D721Med (cell line): ENCODE results near the gene GPX2.

Experiments
- DNase-seq: peaks from one replicate; pipeline ENCODE4 v3.0.0; 2011; ENCODE audit warnings: low spot score; ENCODE audit not compliant: insufficient read length
- FAIRE-seq: peaks from 2 replicates; lab custom pipeline; 2011; peaks lifted over from hg19 to GRCh38; lab: Jason Lieb, UNC
- CTCF ChIP-seq: IDR thresholded peaks from 2 replicates; pipeline ENCODE4 v1.5.1; 2012; ENCODE audit warnings: mild to moderate bottlenecking, control low read depth; ENCODE audit not compliant: insufficient read depth; ENCODE audit errors: missing control alignments

GPX2 gene

GRCh38 chr14:64953661-64954060, 11.1 kb upstream of the GPX2 start:
- no peak for TF ChIP-seq CTCF
- FAIRE-seq = no peak
- DNase-seq = no peak

DNA sequence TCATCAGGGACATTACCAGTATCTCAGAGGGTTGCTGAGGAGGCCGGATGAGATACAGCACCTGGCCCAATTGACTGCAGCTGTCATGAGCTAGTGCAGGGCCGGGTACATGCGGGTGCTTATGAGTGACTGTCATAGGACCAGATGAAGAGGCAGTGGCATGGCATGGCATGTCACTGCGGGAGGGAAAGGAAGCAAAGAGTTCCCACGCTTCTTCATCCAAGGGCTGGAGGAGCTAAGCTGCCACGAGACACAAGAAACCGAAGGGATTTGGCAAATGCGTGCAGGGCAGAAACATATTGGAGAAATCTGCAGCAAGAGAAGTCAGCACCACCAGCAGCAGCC, 10.7 kb upstream of the GPX2 start:
- FAIRE-seq (no peak), DNase-seq (no peak)
- TF ChIP-seq CTCF = no peak

- DNase-seq (no peak), FAIRE-seq (no peak)
- no peak for TF ChIP-seq CTCF
Observed at GRCh38 chr14:64952598-64953309, 10.2 kb upstream of the GPX2 start.

DNA sequence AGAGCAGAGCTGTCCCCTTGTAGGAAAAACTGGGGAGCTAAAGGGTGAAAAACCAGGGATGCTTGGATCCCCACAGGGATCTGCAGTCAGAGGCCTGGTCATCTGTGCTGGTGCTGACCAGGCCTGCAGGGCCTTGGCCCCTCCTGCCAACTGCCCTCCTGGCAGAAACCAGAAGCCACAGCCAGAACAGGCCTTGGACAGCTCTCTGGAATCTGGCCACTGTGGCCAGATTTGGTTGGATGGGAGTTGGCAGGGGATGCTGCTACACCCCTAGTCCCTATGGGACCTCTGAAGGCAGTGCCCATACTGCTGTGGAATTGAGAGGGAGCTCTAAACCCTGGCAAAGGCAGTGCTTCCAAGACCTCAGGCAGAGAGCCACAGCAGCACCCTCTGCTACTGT, 9.2 kb upstream of the GPX2 start:
- TF ChIP-seq CTCF = no peak
- no peak for FAIRE-seq
- no peak for DNase-seq

GRCh38 chr14:64951291-64951690, 8.7 kb upstream of the GPX2 start:
- FAIRE-seq = no peak
- no peak for TF ChIP-seq CTCF
- no peak for DNase-seq

- TF ChIP-seq CTCF = no peak
- no peak for FAIRE-seq
- DNase-seq = no peak
Observed at GRCh38 chr14:64950889-64951288, 8.3 kb upstream of the GPX2 start.

- FAIRE-seq (no peak), DNase-seq (no peak)
- TF ChIP-seq CTCF = no peak
Observed at GRCh38 chr14:64948612-64949210, 6.2 kb upstream of the GPX2 start.
